Measurements from ENCODE around the gene VGF.
A peak's percentile ranks its signal among the peaks of the same experiment; 100 is the strongest.

Gene VGF

GRCh38 chr7:101165075-101165957, at the start of gene VGF:
Gene VGF (minus strand): TSS chr7:101165569. CDS start chr7:101164843, 726 bp downstream.
- Mint-ChIP-seq H3K27ac (no peak within 1 kb of the TSS), H3K36me3 (ENCODE audit: low read depth) (peaks cover 1% of the 10 kb centered on the region), H3K4me1 (peaks cover 37% of the 10 kb centered on the region), H3K9me3 (no peaks in the 10 kb centered on the region), H3K4me3 (peak within 1 kb of the TSS; percentile 70 to 78 (median 74)), H3K27me3 (ENCODE audit: low read depth) (peaks cover 87% of the 10 kb centered on the region)
- no peak for TF ChIP-seq CTCF (IDR thresholded peaks at IDR 0.05; ENCODE audit: unreplicated experiment in 3 of 3)

- Mint-ChIP-seq H3K27me3 (ENCODE audit: low read depth) (peaks cover 4% of the 10 kb centered on the region), H3K9me3 (no peaks in the 10 kb centered on the region), H3K27ac (no peak overlapping the region), H3K4me1 (peaks cover 9% of the 10 kb centered on the region), H3K36me3 (ENCODE audit: low read depth) (peaks cover 30% of the 10 kb centered on the region), H3K4me3 (no peak overlapping the region)
- no peak for TF ChIP-seq CTCF (IDR thresholded peaks at IDR 0.05; ENCODE audit: unreplicated experiment in 3 of 3)
These were observed 46.6 kb upstream of the VGF start for GRCh38 chr7:101212014-101212413.

GRCh38 chr7:101211501-101211900, 46.1 kb upstream of the VGF start:
- H3K27me3 Mint-ChIP-seq (ENCODE audit: low read depth), result peaks cover 4% of the 10 kb centered on the region
- H3K9me3 Mint-ChIP-seq, result no peaks in the 10 kb centered on the region
- peaks cover 26% of the 10 kb centered on the region for H3K36me3 Mint-ChIP-seq (ENCODE audit: low read depth)
- TF ChIP-seq CTCF (IDR thresholded peaks at IDR 0.05; ENCODE audit: unreplicated experiment in 3 of 3), result no peak
- H3K4me1 Mint-ChIP-seq, result peaks cover 5% of the 10 kb centered on the region
- H3K4me3 Mint-ChIP-seq, result no peak overlapping the region
- H3K27ac Mint-ChIP-seq, result no peak overlapping the region

GRCh38 chr7:101210143-101210542, 44.8 kb upstream of the VGF start:
- Mint-ChIP-seq H3K27me3 (ENCODE audit: low read depth) (peaks cover 12% of the 10 kb centered on the region), H3K36me3 (ENCODE audit: low read depth) (peaks cover 23% of the 10 kb centered on the region), H3K4me1 (no peaks in the 10 kb centered on the region), H3K9me3 (no peaks in the 10 kb centered on the region), H3K27ac (no peak overlapping the region), H3K4me3 (no peak overlapping the region)
- TF ChIP-seq CTCF (IDR thresholded peaks at IDR 0.05; ENCODE audit: unreplicated experiment in 3 of 3), result no peak

- no peak overlapping the region for H3K4me3 Mint-ChIP-seq
- H3K4me1 Mint-ChIP-seq, result no peaks in the 10 kb centered on the region
- H3K36me3 Mint-ChIP-seq (ENCODE audit: low read depth), result peaks cover 18% of the 10 kb centered on the region
- H3K27ac Mint-ChIP-seq, result no peak overlapping the region
- no peak for TF ChIP-seq CTCF (IDR thresholded peaks at IDR 0.05; ENCODE audit: unreplicated experiment in 3 of 3)
- no peaks in the 10 kb centered on the region for H3K9me3 Mint-ChIP-seq
- peaks cover 23% of the 10 kb centered on the region for H3K27me3 Mint-ChIP-seq (ENCODE audit: low read depth)
These were observed 43.4 kb upstream of the VGF start for GRCh38 chr7:101208794-101209193.

- no peak overlapping the region for H3K27ac Mint-ChIP-seq
These were observed 42.1 kb upstream of the VGF start for GRCh38 chr7:101207459-101207858.

More at GRCh38 chr7:101207459-101207858, 42.1 kb upstream of the VGF start:
- H3K9me3 Mint-ChIP-seq, result no peaks in the 10 kb centered on the region
- H3K4me3 Mint-ChIP-seq, result no peak overlapping the region
- no peaks in the 10 kb centered on the region for H3K4me1 Mint-ChIP-seq
- H3K27me3 Mint-ChIP-seq (ENCODE audit: low read depth), result peaks cover 37% of the 10 kb centered on the region
- peaks cover 18% of the 10 kb centered on the region for H3K36me3 Mint-ChIP-seq (ENCODE audit: low read depth)
- no peak for TF ChIP-seq CTCF (IDR thresholded peaks at IDR 0.05; ENCODE audit: unreplicated experiment in 3 of 3)
